ENCODE data around the gene IL3. TPM values are rescaled to one million over a fixed set of nuclear protein-coding genes. Genes with fewer than 3 reads are reported as not detected.
A peak's percentile ranks its signal among the peaks of the same experiment; 100 is the strongest.

Gene IL3
- total and polyA plus RNA-seq, 9 of the 15 experiments (the other 6 are each of a cell fraction or from before 2014, with no cell fraction given), result not detected

- CTCF ChIA-PET (ENCODE audit: low intra/inter-chr PET ratio), result interaction anchor here (0.6 kb wide), 1 partner anchor 113 kb away, joined by 3 read pairs; no protein-coding TSS in a partner anchor
- POLR2A ChIA-PET, result interaction anchor here (0.7 kb wide), 1 partner anchor 288 kb away, joined by 4 read pairs; no protein-coding TSS in a partner anchor
Measured at GRCh38 chr5:132067451-132067850, 7.0 kb downstream of the IL3 start.

More at GRCh38 chr5:132067451-132067850, 7.0 kb downstream of the IL3 start:
- DNase-seq (ENCODE audit: extremely low read depth in 1 of 4, low spot score in 3 of 4) (no peak), ATAC-seq (no peak), FAIRE-seq (no peak)
- Histone ChIP-seq H4K20me1 (replicated peaks; ENCODE audit: control insufficient read depth, insufficient read depth, low read length) (no peaks in the 10 kb centered on the region), H3K27ac (ENCODE audit: extremely low read depth, low read depth, low read length) (no peak overlapping the region), H3K4me1 (replicated peaks in 1 of 2; ENCODE audit: control insufficient read depth in 2 of 2, insufficient read depth in 2 of 2, low read length in 2 of 2) (peaks cover 30 to 42% of the 10 kb centered on the region in 2 experiments), H3K9me1 (ENCODE audit: control insufficient read depth, insufficient read depth, low read length) (no peaks in the 10 kb centered on the region), H3K36me3 (ENCODE audit: control insufficient read depth, insufficient read depth, low read length) (no peaks in the 10 kb centered on the region), H3K9ac (ENCODE audit: insufficient read depth in 1 of 2, low read depth in 2 of 2, low read length in 2 of 2) (peak overlapping the region in 1 of 2 experiments; percentile 47; a peak in 1 of 4 replicates), H3K27me3 (ENCODE audit: control insufficient read depth in 2 of 2, insufficient read depth in 2 of 2, low read length in 2 of 2) (no peaks in the 10 kb centered on the region), H3K9me3 (replicated peaks; ENCODE audit: control insufficient read depth, insufficient read depth, low read depth, low read length) (no peaks in the 10 kb centered on the region), H3K4me2 (ENCODE audit: insufficient read depth, low read length) (no peak overlapping the region), H2AFZ (ENCODE audit: low read depth, low read length) (no peak overlapping the region), H3K79me2 (ENCODE audit: control insufficient read depth, insufficient read depth, low read length) (no peaks in the 10 kb centered on the region), H3K4me3 (no peak overlapping the region)
- intact Hi-C loops (cut with micrococcal nuclease) (loop anchor here (5.0 to 10.0 kb wide), 2 partner anchors 170 to 317 kb away; no protein-coding TSS in a partner anchor), in situ Hi-C loops (cut with MboI) (loop anchor here (5.0 to 25.0 kb wide), 4 partner anchors 110 to 430 kb away; no protein-coding TSS in a partner anchor)
- no TSS peak for BruUV-seq (replicated peaks)
- TF ChIP-seq U2AF2 (optimal IDR thresholded peaks at IDR 0.05; ENCODE audit: low read depth, low read length) (no peak), ZNF583 (CRISPR knock-in tag; IDR thresholded peaks at IDR 0.05) (no peak), NFATC3 (IDR thresholded peaks at IDR 0.05) (no peak), NFYB (IDR thresholded peaks at IDR 0.05; ENCODE audit: extremely low read depth, insufficient read length) (no peak), ETV1 (tag; conservative IDR thresholded peaks at IDR 0.05; ENCODE audit: low read depth) (no peak), ZBTB17 (CRISPR knock-in tag; IDR thresholded peaks at IDR 0.05) (no peak), TAF1 (IDR thresholded peaks at IDR 0.05; ENCODE audit: control insufficient read depth, extremely low read depth, insufficient read depth, low read length, severe bottlenecking) (no peak), SMARCE1 (IDR thresholded peaks at IDR 0.05) (no peak), ZNF232 (CRISPR knock-in tag; IDR thresholded peaks at IDR 0.05) (no peak), NFRKB (IDR thresholded peaks at IDR 0.05; ENCODE audit: low read depth) (no peak), EWSR1 (IDR thresholded peaks at IDR 0.05; ENCODE audit: borderline replicate concordance, low read depth, partially characterized antibody) (no peak), HINFP (tag; conservative IDR thresholded peaks at IDR 0.05; ENCODE audit: low read depth) (no peak), ZNF174 (CRISPR knock-in tag; IDR thresholded peaks at IDR 0.05) (no peak)
- 94% methylated on average over 7 of the region's 11 CpGs for WGBS (ENCODE audit: insufficient coverage, low coverage, missing lambda C conversion rate)

Measured in K562 (cell line).